ENCODE data around the gene CDAN1.
A peak's percentile ranks its signal among the peaks of the same experiment; 100 is the strongest.

CDAN1 gene

GRCh38 chr15:42707068-42707467, 29.9 kb downstream of the CDAN1 start:
- H3K27ac ChIP-seq: no peak overlapping the region
- no peak overlapping the region for H3K4me3 ChIP-seq
- no peak for DNase-seq (ENCODE audit: low spot score)
- TF ChIP-seq, protein P1, sequence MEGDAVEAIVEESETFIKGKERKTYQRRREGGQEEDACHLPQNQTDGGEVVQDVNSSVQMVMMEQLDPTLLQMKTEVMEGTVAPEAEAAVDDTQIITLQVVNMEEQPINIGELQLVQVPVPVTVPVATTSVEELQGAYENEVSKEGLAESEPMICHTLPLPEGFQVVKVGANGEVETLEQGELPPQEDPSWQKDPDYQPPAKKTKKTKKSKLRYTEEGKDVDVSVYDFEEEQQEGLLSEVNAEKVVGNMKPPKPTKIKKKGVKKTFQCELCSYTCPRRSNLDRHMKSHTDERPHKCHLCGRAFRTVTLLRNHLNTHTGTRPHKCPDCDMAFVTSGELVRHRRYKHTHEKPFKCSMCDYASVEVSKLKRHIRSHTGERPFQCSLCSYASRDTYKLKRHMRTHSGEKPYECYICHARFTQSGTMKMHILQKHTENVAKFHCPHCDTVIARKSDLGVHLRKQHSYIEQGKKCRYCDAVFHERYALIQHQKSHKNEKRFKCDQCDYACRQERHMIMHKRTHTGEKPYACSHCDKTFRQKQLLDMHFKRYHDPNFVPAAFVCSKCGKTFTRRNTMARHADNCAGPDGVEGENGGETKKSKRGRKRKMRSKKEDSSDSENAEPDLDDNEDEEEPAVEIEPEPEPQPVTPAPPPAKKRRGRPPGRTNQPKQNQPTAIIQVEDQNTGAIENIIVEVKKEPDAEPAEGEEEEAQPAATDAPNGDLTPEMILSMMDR (IDR thresholded peaks at IDR 0.05): no peak

DNA sequence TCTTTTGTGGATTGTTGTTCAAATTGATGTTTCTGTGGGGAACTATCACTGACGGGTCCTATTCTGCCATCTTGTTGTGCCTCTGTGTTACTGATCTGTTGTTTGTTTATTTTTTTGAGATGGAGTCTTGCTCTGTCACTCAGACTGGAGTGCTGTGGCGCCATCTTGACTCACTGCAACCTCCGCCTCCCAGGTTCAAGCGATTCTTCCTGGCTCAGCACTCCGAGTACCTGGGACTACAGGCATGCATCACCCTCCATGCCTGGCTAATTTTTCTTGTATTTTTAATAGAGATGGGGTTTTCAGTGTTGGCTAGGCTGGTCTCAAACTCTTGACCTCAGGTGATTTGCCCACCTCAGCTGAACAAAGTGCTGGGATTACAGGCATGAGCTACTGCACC, 31.6 kb downstream of the CDAN1 start:
- no peak for DNase-seq (ENCODE audit: low spot score)
- no peak overlapping the region for H3K27ac ChIP-seq
- no peak overlapping the region for H3K4me3 ChIP-seq
- TF ChIP-seq, protein P1 (IDR thresholded peaks at IDR 0.05): no peak

GRCh38 chr15:42704492-42704926, 32.4 kb downstream of the CDAN1 start:
- TF ChIP-seq, protein P1 (IDR thresholded peaks at IDR 0.05): peak; percentile 62
- peak; percentile 72 for DNase-seq (ENCODE audit: low spot score)
- Histone ChIP-seq H3K4me3 (no peak overlapping the region), H3K27ac (no peak overlapping the region)

GRCh38 chr15:42696626-42697025, 40.3 kb downstream of the CDAN1 start:
- no peak for DNase-seq (ENCODE audit: low spot score)
- no peak overlapping the region for H3K4me3 ChIP-seq
- TF ChIP-seq, protein P1 (IDR thresholded peaks at IDR 0.05): no peak
- H3K27ac ChIP-seq: no peak overlapping the region

- TF ChIP-seq, protein P1 (IDR thresholded peaks at IDR 0.05): no peak
- Histone ChIP-seq H3K27ac (no peak overlapping the region), H3K4me3 (no peak overlapping the region)
- no peak for DNase-seq (ENCODE audit: low spot score)
Observed at GRCh38 chr15:42695527-42696071, 41.3 kb downstream of the CDAN1 start.

DNA sequence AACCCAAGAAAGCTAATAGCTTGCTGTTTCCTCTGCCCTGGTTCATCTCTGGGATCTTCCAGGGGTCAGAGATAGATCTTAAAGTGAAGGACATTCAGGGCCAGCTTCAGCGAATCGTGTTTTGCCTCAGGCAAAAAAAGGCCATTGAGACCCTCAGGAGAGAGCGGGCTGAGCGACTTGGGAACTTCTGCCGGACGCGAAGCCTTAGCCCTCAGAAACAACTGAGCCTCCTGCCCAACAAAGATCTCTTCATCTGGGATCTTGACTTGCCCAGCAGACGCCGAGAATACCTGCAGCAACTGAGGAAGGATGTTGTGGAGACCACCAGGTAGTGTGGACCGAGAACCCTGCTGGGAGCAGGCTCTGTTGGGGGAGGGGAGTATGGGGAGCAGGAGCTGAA, 42.5 kb downstream of the CDAN1 start:
- no peak for DNase-seq (ENCODE audit: low spot score)
- Histone ChIP-seq H3K27ac (no peak overlapping the region), H3K4me3 (no peak overlapping the region)
- TF ChIP-seq, protein P1 (IDR thresholded peaks at IDR 0.05): no peak

DNA sequence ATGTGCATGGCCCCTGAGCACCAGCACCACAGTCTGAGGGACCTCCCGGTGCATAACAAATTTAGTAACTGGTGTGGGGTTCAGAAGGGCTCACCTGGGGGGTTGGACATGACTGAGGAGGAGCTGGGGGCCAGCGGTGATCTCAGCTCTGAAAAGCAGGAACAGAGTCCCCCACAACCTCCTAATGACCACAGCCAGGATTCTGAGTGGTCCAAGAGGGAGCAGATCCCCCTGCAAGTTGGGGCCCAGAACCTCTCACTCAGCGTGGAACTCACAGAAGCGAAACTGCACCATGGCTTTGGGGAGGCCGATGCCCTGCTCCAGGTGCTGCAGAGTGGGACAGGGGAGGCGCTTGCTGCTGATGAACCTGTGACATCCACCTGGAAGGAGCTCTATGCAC, 43.0 kb downstream of the CDAN1 start:
- TF ChIP-seq, protein P1 (IDR thresholded peaks at IDR 0.05): no peak

More for the DNA sequence above, 43.0 kb downstream of the CDAN1 start:
- no peak overlapping the region for H3K4me3 ChIP-seq
- H3K27ac ChIP-seq: no peak overlapping the region
- no peak for DNase-seq (ENCODE audit: low spot score)
